GM18505 (cell line): ENCODE data around the gene CD80.

Experiments used
- ATAC-seq: cut with Tn5 transposase; IDR thresholded peaks from one replicate; pipeline ENCODE4 v1.9.1; 2021; ENCODE audit not compliant: unreplicated experiment
- POLR2A ChIP-seq: IDR thresholded peaks from 4 replicates; pipeline ENCODE4 v1.6.1; 2011; ENCODE audit warnings: borderline replicate concordance; ENCODE audit not compliant: insufficient read depth, insufficient read length; ENCODE audit errors: extremely low read depth

Gene CD80

GRCh38 chr3:119490153-119490552 is 69.3 kb downstream of the CD80 start:
- no peak for TF ChIP-seq POLR2A
- no peak for ATAC-seq

- TF ChIP-seq POLR2A: no peak
- ATAC-seq: no peak
These were observed 73.9 kb downstream of the CD80 start for GRCh38 chr3:119485563-119485962.

- TF ChIP-seq POLR2A: no peak
These were observed 76.3 kb downstream of the CD80 start for GRCh38 chr3:119483101-119483500.

GRCh38 chr3:119481079-119481478 is 78.3 kb downstream of the CD80 start:
- no peak for ATAC-seq
- no peak for TF ChIP-seq POLR2A

More at GRCh38 chr3:119483101-119483500, 76.3 kb downstream of the CD80 start:
- no peak for ATAC-seq
